ENCODE data around the gene BDH2.

Gene BDH2

DNA sequence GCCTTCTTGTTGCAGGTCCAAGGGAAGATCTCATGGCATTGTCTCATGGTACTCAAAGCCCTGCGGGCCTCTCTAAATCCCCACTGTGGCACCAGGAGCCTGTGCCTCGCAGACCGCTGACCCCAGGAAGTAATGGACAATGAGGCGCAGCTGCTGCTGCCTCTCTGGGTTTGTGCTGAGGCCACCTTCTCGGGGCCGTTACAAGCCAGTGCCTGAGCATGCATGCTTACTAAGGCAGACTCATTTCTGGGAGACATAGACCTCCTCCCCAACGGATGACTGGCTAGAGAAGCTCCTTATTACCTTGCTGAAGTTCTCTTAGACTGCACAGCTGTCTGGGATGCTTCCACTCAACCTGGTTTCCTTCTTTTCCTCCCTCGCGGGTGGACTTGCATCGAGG lies 1.3 kb downstream of the BDH2 start:
- no peak for DNase-seq
- Histone ChIP-seq H3K27me3 (replicated peaks in 2 of 5; ENCODE audit: control insufficient read depth in 4 of 5, insufficient read depth in 5 of 5, low read length in 4 of 5) (no peaks in the 10 kb centered on the region), H3K4me1 (ENCODE audit: control extremely low read depth in 1 of 4, control insufficient read depth in 4 of 4, insufficient read depth in 4 of 4, low read length in 3 of 4) (peaks cover 9 to 12% (median 10%) of the 10 kb centered on the region in 4 experiments), H3K36me3 (ENCODE audit: control insufficient read depth in 4 of 4, insufficient read depth in 4 of 4, low read length in 3 of 4) (peaks cover 0 to 4% (median 2%) of the 10 kb centered on the region in 4 experiments), H3K9me3 (ENCODE audit: control extremely low read depth in 1 of 5, control insufficient read depth in 4 of 5, insufficient read depth in 2 of 5, low read depth in 1 of 5, low read length in 4 of 5) (no peaks in the 10 kb centered on the region), H3K27ac (ENCODE audit: insufficient read depth in 1 of 2, low read depth in 1 of 2, low read length in 2 of 2, poor library complexity in 1 of 2, severe bottlenecking in 2 of 2) (no peak overlapping the region), H3K4me3 (ENCODE audit: control insufficient read depth in 1 of 7, extremely low read depth in 1 of 7, insufficient read depth in 4 of 7, low read depth in 2 of 7, low read length in 6 of 7) (peak overlapping the region in 2 of 7 experiments; percentile 82 to 84)
- CTCF ChIA-PET, result interaction anchor here (0.9 to 2.4 kb wide), 3 partner anchors 18 to 477 kb away, joined by 3 to 13 read pairs (median 3); no protein-coding TSS in a partner anchor
- POLR2A ChIA-PET, result no interaction called here
- WGBS (ENCODE audit: insufficient coverage), result 96% methylated on average over 10 of the region's 10 CpGs

DNA sequence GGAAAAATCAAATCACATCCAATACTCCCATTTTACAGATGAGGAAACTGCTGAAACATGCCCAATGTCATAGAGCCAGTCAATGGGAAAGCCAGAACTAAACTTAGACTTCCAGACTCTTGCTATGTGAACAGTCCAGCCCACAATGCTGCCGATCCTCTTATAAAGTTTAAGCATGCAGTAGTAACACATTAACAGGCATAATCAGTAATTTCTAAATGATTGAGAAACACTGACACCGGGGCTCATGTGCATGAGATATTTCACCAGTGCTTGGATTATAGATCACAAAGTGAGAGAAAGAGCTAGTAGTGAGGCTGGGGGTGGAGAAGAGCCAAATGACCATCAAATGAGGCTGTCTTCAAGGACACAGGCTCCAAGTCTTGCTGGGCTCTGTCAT lies 2.5 kb downstream of the BDH2 start:
- H3K4me3 ChIP-seq (ENCODE audit: control insufficient read depth in 1 of 7, extremely low read depth in 1 of 7, insufficient read depth in 4 of 7, low read depth in 2 of 7, low read length in 6 of 7), result no peak overlapping the region
- H3K36me3 ChIP-seq (ENCODE audit: control insufficient read depth in 4 of 4, insufficient read depth in 4 of 4, low read length in 3 of 4), result peaks cover 0 to 4% (median 2%) of the 10 kb centered on the region in 4 experiments
- ChIA-PET CTCF (interaction anchor here (10.2 kb wide), 1 partner anchor 476 kb away, joined by 87 read pairs; no protein-coding TSS in a partner anchor), POLR2A (no interaction called here)
- H3K4me1 ChIP-seq (ENCODE audit: control extremely low read depth in 1 of 4, control insufficient read depth in 4 of 4, insufficient read depth in 4 of 4, low read length in 3 of 4), result peaks cover 9 to 18% (median 10%) of the 10 kb centered on the region in 4 experiments
- 100% methylated on average over 1 of the region's 2 CpGs for WGBS (ENCODE audit: insufficient coverage)
- no peaks in the 10 kb centered on the region for H3K27me3 ChIP-seq (replicated peaks in 2 of 5; ENCODE audit: control insufficient read depth in 4 of 5, insufficient read depth in 5 of 5, low read length in 4 of 5)
- H3K27ac ChIP-seq (ENCODE audit: insufficient read depth in 1 of 2, low read depth in 1 of 2, low read length in 2 of 2, poor library complexity in 1 of 2, severe bottlenecking in 2 of 2), result no peak overlapping the region
- no peak for DNase-seq
- H3K9me3 ChIP-seq (ENCODE audit: control extremely low read depth in 1 of 5, control insufficient read depth in 4 of 5, insufficient read depth in 2 of 5, low read depth in 1 of 5, low read length in 4 of 5), result no peaks in the 10 kb centered on the region

DNA sequence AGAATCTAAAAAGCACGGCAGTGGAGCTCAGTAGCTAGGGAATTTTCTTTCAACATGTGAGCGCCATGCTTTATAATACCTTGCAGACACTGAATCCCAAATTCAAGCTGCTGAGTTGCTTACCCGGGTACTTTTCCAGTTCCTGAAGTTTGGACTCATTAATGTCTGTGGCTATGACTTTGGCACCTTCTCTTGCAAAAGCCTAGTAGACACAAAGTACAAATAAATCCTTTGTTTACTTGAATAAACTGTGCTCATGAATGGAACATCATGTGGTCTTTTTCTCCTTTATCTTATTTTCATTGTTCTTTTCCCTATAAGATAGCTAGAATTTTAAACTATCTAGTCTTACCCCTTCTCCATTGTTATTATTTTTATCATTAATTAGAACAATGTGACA lies 4.6 kb downstream of the BDH2 start:
- H3K36me3 ChIP-seq (ENCODE audit: control insufficient read depth in 4 of 4, insufficient read depth in 4 of 4, low read length in 3 of 4), result peaks cover 6 to 15% (median 10%) of the 10 kb centered on the region in 4 experiments
- no peak overlapping the region for H3K4me3 ChIP-seq (ENCODE audit: control insufficient read depth in 1 of 7, extremely low read depth in 1 of 7, insufficient read depth in 4 of 7, low read depth in 2 of 7, low read length in 6 of 7)
- ChIA-PET CTCF (interaction anchor here (1.0 to 10.2 kb wide), 7 partner anchors 11 to 474 kb away, joined by 3 to 87 read pairs (median 6); partner anchors contain the start of gene SLC9B2), POLR2A (no interaction called here)
- H3K27ac ChIP-seq (ENCODE audit: insufficient read depth in 1 of 2, low read depth in 1 of 2, low read length in 2 of 2, poor library complexity in 1 of 2, severe bottlenecking in 2 of 2), result no peak overlapping the region
- peaks cover 9 to 20% (median 10%) of the 10 kb centered on the region in 4 experiments for H3K4me1 ChIP-seq (ENCODE audit: control extremely low read depth in 1 of 4, control insufficient read depth in 4 of 4, insufficient read depth in 4 of 4, low read length in 3 of 4)
- no peak for DNase-seq
- 97% methylated on average over 3 of the region's 3 CpGs for WGBS (ENCODE audit: insufficient coverage)
- no peaks in the 10 kb centered on the region for H3K9me3 ChIP-seq (ENCODE audit: control extremely low read depth in 1 of 5, control insufficient read depth in 4 of 5, insufficient read depth in 2 of 5, low read depth in 1 of 5, low read length in 4 of 5)
- no peaks in the 10 kb centered on the region for H3K27me3 ChIP-seq (replicated peaks in 2 of 5; ENCODE audit: control insufficient read depth in 4 of 5, insufficient read depth in 5 of 5, low read length in 4 of 5)

DNA sequence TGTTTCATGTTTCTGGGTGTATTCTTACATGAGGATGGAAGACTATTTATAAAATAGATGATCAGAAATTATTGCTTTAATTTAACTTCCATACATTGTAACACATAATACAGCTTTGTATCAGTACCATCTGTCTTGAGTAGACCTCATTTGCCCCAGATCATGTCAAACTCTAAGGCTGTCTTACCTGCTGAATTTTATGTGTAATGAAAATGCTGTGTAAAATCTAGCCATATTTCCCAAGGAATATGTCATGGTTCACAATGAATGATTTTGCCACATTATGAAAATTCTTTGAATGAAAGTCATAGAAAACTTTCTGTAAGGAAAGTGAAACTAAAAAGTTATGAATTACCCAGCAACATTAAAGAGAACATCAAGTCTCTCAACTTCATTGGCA lies 7.4 kb downstream of the BDH2 start:
- Histone ChIP-seq H3K4me3 (ENCODE audit: control insufficient read depth in 1 of 7, extremely low read depth in 1 of 7, insufficient read depth in 4 of 7, low read depth in 2 of 7, low read length in 6 of 7) (peak overlapping the region in 2 of 7 experiments; percentile 12 to 40), H3K9me3 (ENCODE audit: control extremely low read depth in 1 of 5, control insufficient read depth in 4 of 5, insufficient read depth in 2 of 5, low read depth in 1 of 5, low read length in 4 of 5) (no peaks in the 10 kb centered on the region), H3K27me3 (replicated peaks in 2 of 5; ENCODE audit: control insufficient read depth in 4 of 5, insufficient read depth in 5 of 5, low read length in 4 of 5) (no peaks in the 10 kb centered on the region), H3K27ac (ENCODE audit: insufficient read depth in 1 of 2, low read depth in 1 of 2, low read length in 2 of 2, poor library complexity in 1 of 2, severe bottlenecking in 2 of 2) (no peak overlapping the region), H3K36me3 (ENCODE audit: control insufficient read depth in 4 of 4, insufficient read depth in 4 of 4, low read length in 3 of 4) (peaks cover 13 to 40% (median 17%) of the 10 kb centered on the region in 4 experiments), H3K4me1 (ENCODE audit: control extremely low read depth in 1 of 4, control insufficient read depth in 4 of 4, insufficient read depth in 4 of 4, low read length in 3 of 4) (peaks cover 0 to 8% (median 0%) of the 10 kb centered on the region in 4 experiments)
- POLR2A ChIA-PET, result interaction anchor here (0.8 to 1.5 kb wide), 3 partner anchors 17 to 672 kb away, joined by 3 to 4 read pairs (median 3); partner anchors contain the start of gene UBE2D3
- no peak for DNase-seq
- CTCF ChIA-PET, result interaction anchor here (0.7 to 10.2 kb wide), 13 partner anchors 9 to 676 kb away, joined by 3 to 87 read pairs (median 5); partner anchors contain the start of gene BDH2

DNA sequence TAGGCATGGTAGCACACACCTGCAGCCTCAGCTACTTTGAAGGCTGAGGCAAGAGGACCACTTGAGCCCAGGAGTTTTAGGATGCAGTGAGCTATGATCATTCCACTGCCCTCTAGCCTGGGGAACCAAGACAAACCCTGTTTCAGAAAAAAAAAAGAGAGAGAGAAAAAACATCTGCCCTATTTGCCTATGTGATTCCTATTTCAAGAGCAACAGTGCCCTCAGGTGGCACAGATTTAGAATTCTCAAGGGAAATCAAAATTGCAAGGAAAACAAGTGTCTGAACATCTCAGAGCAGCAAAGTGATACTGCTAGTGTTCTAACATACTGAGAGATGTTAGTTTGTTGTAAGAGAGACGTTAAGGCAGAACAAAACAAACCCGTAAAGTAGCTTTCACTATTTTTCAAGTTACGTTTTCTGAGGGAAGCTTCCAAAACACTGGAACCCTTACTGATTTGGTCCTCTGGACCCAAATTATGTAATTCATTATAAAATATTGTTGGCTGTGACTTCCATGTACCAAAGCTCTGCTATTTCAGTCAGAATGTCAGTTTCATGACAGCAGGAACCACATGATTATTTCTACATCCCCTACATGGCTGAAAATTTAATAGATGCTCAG lies 7.9 kb downstream of the BDH2 start:
- H3K27me3 ChIP-seq (replicated peaks in 2 of 5; ENCODE audit: control insufficient read depth in 4 of 5, insufficient read depth in 5 of 5, low read length in 4 of 5), result no peaks in the 10 kb centered on the region
- POLR2A ChIA-PET, result interaction anchor here (0.9 to 1.5 kb wide), 2 partner anchors 265 to 671 kb away, joined by 3 to 4 read pairs; partner anchors contain the start of gene UBE2D3
- H3K4me3 ChIP-seq (ENCODE audit: control insufficient read depth in 1 of 7, extremely low read depth in 1 of 7, insufficient read depth in 4 of 7, low read depth in 2 of 7, low read length in 6 of 7), result no peak overlapping the region
- WGBS (ENCODE audit: insufficient coverage), result 100% methylated on average over 1 of the region's 3 CpGs
- no peak overlapping the region for H3K27ac ChIP-seq (ENCODE audit: insufficient read depth in 1 of 2, low read depth in 1 of 2, low read length in 2 of 2, poor library complexity in 1 of 2, severe bottlenecking in 2 of 2)
- peaks cover 13 to 45% (median 20%) of the 10 kb centered on the region in 4 experiments for H3K36me3 ChIP-seq (ENCODE audit: control insufficient read depth in 4 of 4, insufficient read depth in 4 of 4, low read length in 3 of 4)
- H3K9me3 ChIP-seq (ENCODE audit: control extremely low read depth in 1 of 5, control insufficient read depth in 4 of 5, insufficient read depth in 2 of 5, low read depth in 1 of 5, low read length in 4 of 5), result no peaks in the 10 kb centered on the region
- peaks cover 0 to 8% (median 0%) of the 10 kb centered on the region in 4 experiments for H3K4me1 ChIP-seq (ENCODE audit: control extremely low read depth in 1 of 4, control insufficient read depth in 4 of 4, insufficient read depth in 4 of 4, low read length in 3 of 4)
- CTCF ChIA-PET, result interaction anchor here (0.7 to 10.2 kb wide), 20 partner anchors 9 to 675 kb away, joined by 3 to 87 read pairs (median 5); partner anchors contain the start of genes BDH2 and SLC9B2
- peak; percentile 80 to 91 (median 83) for DNase-seq

DNA sequence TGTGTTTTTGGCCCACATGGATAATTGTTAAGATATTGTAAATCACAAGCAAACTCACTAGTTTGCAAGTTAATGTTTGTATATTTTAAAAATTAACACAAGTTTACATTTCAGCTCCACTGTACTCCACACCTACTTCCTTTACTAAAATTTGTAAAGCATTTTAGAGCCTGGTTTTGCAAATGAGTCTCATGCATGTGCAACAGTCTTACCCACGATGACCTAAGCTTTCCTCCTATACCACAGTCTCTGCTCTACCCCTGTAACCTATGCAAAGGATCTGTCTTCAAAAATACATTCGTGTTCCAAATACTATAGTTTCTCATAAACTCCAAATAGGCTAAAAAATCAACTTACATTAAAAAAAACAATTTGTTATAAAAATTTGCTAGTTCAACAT lies 10.2 kb downstream of the BDH2 start:
- Histone ChIP-seq H3K4me1 (ENCODE audit: control extremely low read depth in 1 of 4, control insufficient read depth in 4 of 4, insufficient read depth in 4 of 4, low read length in 3 of 4) (peaks cover 0 to 8% (median 0%) of the 10 kb centered on the region in 4 experiments), H3K36me3 (ENCODE audit: control insufficient read depth in 4 of 4, insufficient read depth in 4 of 4, low read length in 3 of 4) (peaks cover 16 to 59% (median 27%) of the 10 kb centered on the region in 4 experiments), H3K4me3 (ENCODE audit: control insufficient read depth in 1 of 7, extremely low read depth in 1 of 7, insufficient read depth in 4 of 7, low read depth in 2 of 7, low read length in 6 of 7) (no peak overlapping the region), H3K27me3 (replicated peaks in 2 of 5; ENCODE audit: control insufficient read depth in 4 of 5, insufficient read depth in 5 of 5, low read length in 4 of 5) (no peaks in the 10 kb centered on the region), H3K9me3 (ENCODE audit: control extremely low read depth in 1 of 5, control insufficient read depth in 4 of 5, insufficient read depth in 2 of 5, low read depth in 1 of 5, low read length in 4 of 5) (no peaks in the 10 kb centered on the region), H3K27ac (ENCODE audit: insufficient read depth in 1 of 2, low read depth in 1 of 2, low read length in 2 of 2, poor library complexity in 1 of 2, severe bottlenecking in 2 of 2) (no peak overlapping the region)
- WGBS (ENCODE audit: insufficient coverage), result 86% methylated on average over 2 of the region's 2 CpGs
- POLR2A ChIA-PET, result no interaction called here
- CTCF ChIA-PET, result interaction anchor here (1.1 to 10.2 kb wide), 6 partner anchors 8 to 659 kb away, joined by 5 to 87 read pairs (median 27); partner anchors contain the start of gene BDH2
- DNase-seq, result no peak

DNA sequence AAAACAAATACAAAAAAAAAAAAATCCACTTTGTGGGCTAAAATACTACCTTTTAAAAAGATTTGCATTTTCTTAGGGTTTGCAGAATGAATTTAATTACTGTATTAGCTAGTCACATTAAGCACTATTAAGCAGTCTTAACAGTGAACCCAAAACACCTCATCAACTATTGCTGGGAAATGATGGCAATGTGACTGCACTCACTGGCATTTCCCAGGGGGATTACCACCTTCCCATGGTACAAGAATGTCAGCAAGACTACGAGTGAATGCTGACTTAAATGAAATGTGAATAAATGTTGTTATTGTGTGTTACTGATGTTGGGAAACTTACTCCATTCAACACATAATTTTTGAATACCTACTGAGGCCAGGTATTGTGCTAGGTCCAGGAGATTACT lies 13.1 kb downstream of the BDH2 start:
- WGBS (ENCODE audit: insufficient coverage), result no CpG with 5 or more reads among the region's 1 CpG
- Histone ChIP-seq H3K27me3 (replicated peaks in 2 of 5; ENCODE audit: control insufficient read depth in 4 of 5, insufficient read depth in 5 of 5, low read length in 4 of 5) (no peaks in the 10 kb centered on the region), H3K4me1 (ENCODE audit: control extremely low read depth in 1 of 4, control insufficient read depth in 4 of 4, insufficient read depth in 4 of 4, low read length in 3 of 4) (no peaks in the 10 kb centered on the region), H3K27ac (ENCODE audit: insufficient read depth in 1 of 2, low read depth in 1 of 2, low read length in 2 of 2, poor library complexity in 1 of 2, severe bottlenecking in 2 of 2) (no peak overlapping the region), H3K4me3 (ENCODE audit: control insufficient read depth in 1 of 7, extremely low read depth in 1 of 7, insufficient read depth in 4 of 7, low read depth in 2 of 7, low read length in 6 of 7) (no peak overlapping the region), H3K36me3 (ENCODE audit: control insufficient read depth in 4 of 4, insufficient read depth in 4 of 4, low read length in 3 of 4) (peaks cover 19 to 59% (median 27%) of the 10 kb centered on the region in 4 experiments), H3K9me3 (ENCODE audit: control extremely low read depth in 1 of 5, control insufficient read depth in 4 of 5, insufficient read depth in 2 of 5, low read depth in 1 of 5, low read length in 4 of 5) (no peaks in the 10 kb centered on the region)
- POLR2A ChIA-PET, result no interaction called here
- no peak for DNase-seq
- CTCF ChIA-PET, result interaction anchor here (0.5 to 0.6 kb wide), 2 partner anchors 33 to 53 kb away, joined by 3 read pairs; no protein-coding TSS in a partner anchor

Data from common myeloid progenitor, CD34-positive (primary cell).